ENCODE measurements around the gene COA7.

DNA sequence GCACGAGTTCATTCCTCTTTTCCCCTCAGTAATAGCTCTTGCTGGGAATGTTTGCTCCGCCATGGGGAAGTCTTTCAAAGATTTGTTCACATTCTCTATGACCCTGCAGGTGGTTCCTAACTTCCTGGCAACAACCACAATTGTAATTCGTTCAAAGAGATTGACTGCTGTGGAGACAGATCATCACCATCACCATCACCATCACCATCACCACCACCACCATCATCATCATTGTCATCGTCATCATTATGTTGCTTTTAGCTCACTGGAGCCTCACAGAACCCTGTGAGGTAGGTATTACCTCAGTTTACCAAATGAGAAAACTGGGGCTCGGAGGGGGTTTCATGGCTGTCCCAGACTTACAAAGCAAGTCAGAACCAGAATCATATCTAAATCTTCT is 30.9 kb downstream of the COA7 start:
- TF ChIP-seq, protein P1, sequence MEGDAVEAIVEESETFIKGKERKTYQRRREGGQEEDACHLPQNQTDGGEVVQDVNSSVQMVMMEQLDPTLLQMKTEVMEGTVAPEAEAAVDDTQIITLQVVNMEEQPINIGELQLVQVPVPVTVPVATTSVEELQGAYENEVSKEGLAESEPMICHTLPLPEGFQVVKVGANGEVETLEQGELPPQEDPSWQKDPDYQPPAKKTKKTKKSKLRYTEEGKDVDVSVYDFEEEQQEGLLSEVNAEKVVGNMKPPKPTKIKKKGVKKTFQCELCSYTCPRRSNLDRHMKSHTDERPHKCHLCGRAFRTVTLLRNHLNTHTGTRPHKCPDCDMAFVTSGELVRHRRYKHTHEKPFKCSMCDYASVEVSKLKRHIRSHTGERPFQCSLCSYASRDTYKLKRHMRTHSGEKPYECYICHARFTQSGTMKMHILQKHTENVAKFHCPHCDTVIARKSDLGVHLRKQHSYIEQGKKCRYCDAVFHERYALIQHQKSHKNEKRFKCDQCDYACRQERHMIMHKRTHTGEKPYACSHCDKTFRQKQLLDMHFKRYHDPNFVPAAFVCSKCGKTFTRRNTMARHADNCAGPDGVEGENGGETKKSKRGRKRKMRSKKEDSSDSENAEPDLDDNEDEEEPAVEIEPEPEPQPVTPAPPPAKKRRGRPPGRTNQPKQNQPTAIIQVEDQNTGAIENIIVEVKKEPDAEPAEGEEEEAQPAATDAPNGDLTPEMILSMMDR (IDR thresholded peaks at IDR 0.05), result no peak
- TF ChIP-seq POLR2A (IDR thresholded peaks at IDR 0.05), result no peak

Measured in Peyer's patch (tissue), 4 donors.